Brain microvascular endothelial cell (primary cell): ENCODE results near the gene CHST7.

Source experiments
- DNase-seq: peaks from one replicate; pipeline ENCODE4 v3.0.0-alpha.2; 2020
- H3K27ac ChIP-seq: fragments of 250-450 bp; sonication (Bioruptor Pico); 2 replicates; pipeline ENCODE4 v1.5.1; 2020; ENCODE audit warnings: mild to moderate bottlenecking, moderate library complexity
- H3K27me3 ChIP-seq: fragments of 250-450 bp; sonication (Bioruptor Pico); replicated peaks from 2 replicates; pipeline ENCODE4 v1.5.1; 2020; ENCODE audit warnings: mild to moderate bottlenecking
- H3K36me3 ChIP-seq: fragments of 250-450 bp; sonication (Bioruptor Pico); replicated peaks from 2 replicates; pipeline ENCODE4 v1.5.1; 2020; ENCODE audit warnings: mild to moderate bottlenecking
- H3K4me3 ChIP-seq: 2 replicates; pipeline ENCODE4 v1.5.1; 2011; ENCODE audit warnings: low read depth, mild to moderate bottlenecking, control low read depth, low read length, moderate library complexity
- CTCF ChIP-seq: IDR thresholded peaks from 2 replicates; pipeline ENCODE4 v1.5.1; 2011; ENCODE audit warnings: low read depth, mild to moderate bottlenecking, moderate library complexity, low read length, control low read depth, inconsistent platforms; ENCODE audit errors: missing control alignments
- in situ Hi-C: cut with HindIII; loops from 2 replicates; pipeline ENCODE4 v1.10.0; 2017; ENCODE audit warnings: low sequenced_read_pairs, low pct_ligation_motif_present

The CHST7 gene

DNA sequence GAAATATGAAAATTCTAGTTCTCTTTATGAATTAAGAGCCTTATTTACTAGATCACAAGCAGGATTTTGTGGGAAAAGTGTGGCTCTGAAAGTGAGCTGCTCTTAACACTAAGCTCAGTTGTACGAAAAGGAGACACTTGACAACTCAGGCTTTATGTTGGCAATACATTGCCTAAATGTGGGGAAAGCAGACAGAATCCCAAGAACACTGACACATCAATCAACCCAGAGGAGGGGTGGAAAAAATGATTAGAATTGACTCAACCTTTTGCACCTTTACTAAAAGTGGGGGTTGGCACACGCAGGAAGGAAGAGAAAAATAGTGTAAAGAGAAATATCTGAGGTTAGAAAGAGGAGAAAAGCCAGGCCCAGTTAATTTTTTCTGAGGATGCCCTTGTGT is 61.6 kb downstream of the CHST7 start:
- no peak for TF ChIP-seq CTCF
- H3K27me3 ChIP-seq: no peaks in the 10 kb centered on the region
- no peak overlapping the region for H3K4me3 ChIP-seq
- H3K27ac ChIP-seq: no peak overlapping the region
- no peak for DNase-seq
- no peaks in the 10 kb centered on the region for H3K36me3 ChIP-seq
- in situ Hi-C loops: no loop called here

GRCh38 chrX:46636223-46636622 is 62.7 kb downstream of the CHST7 start:
- no peak overlapping the region for H3K4me3 ChIP-seq
- H3K36me3 ChIP-seq: no peaks in the 10 kb centered on the region
- H3K27ac ChIP-seq: no peak overlapping the region
- in situ Hi-C loops: no loop called here
- TF ChIP-seq CTCF: no peak
- no peak for DNase-seq
- no peaks in the 10 kb centered on the region for H3K27me3 ChIP-seq

GRCh38 chrX:46637938-46638337 is 64.4 kb downstream of the CHST7 start:
- no peak overlapping the region for H3K4me3 ChIP-seq
- no peak for TF ChIP-seq CTCF
- H3K36me3 ChIP-seq: no peaks in the 10 kb centered on the region
- in situ Hi-C loops: no loop called here
- H3K27me3 ChIP-seq: no peaks in the 10 kb centered on the region
- H3K27ac ChIP-seq: no peak overlapping the region
- DNase-seq: no peak

DNA sequence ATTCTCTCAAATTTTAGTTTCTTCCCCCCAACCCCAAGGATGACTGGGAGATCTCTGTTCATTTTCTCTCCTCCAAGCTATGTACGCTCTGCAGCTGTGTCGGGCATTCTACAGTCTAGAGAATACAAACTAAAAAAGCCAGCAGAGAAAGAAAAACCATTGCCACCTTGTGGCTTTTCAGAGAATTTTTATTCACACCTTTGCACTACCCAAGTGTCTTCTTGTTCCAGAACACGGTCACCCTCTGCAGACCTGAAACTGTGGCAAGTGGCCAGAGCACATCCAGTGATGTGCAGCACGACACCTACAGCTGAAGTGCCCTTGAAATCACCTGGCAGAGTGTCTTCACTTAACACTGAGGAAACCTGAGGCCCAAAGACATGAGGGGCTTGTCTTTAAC is 68.6 kb downstream of the CHST7 start:
- no peak for DNase-seq
- H3K36me3 ChIP-seq: no peaks in the 10 kb centered on the region
- TF ChIP-seq CTCF: peak; percentile 25
- no peak overlapping the region for H3K27ac ChIP-seq
- H3K4me3 ChIP-seq: no peak overlapping the region
- H3K27me3 ChIP-seq: no peaks in the 10 kb centered on the region
- in situ Hi-C loops: no loop called here

GRCh38 chrX:46643636-46644035 is 70.1 kb downstream of the CHST7 start:
- TF ChIP-seq CTCF: no peak
- Histone ChIP-seq H3K27me3 (no peaks in the 10 kb centered on the region), H3K27ac (no peak overlapping the region), H3K4me3 (no peak overlapping the region), H3K36me3 (no peaks in the 10 kb centered on the region)
- DNase-seq: no peak
- in situ Hi-C loops: no loop called here

DNA sequence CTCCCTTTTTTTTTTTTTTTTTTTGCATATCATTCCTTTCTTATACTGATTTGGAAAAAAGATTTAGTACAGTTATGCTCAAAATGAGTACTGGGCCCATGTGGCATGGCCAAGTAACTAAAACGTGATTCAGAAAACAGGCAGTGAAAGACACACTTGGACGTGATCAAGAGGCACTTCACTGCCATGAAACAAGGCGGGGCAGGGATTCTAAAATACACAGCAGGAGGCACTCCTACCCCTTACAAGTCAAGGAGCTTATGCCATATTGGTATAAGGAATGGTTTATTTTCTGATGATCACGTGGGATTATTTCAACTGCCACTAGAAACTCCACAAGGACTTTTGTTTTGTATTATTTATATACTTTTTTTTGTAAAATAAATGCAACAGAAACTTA is 72.0 kb downstream of the CHST7 start:
- no peaks in the 10 kb centered on the region for H3K36me3 ChIP-seq
- no peak for TF ChIP-seq CTCF
- H3K27me3 ChIP-seq: no peaks in the 10 kb centered on the region
- H3K27ac ChIP-seq: no peak overlapping the region
- in situ Hi-C loops: no loop called here
- no peak overlapping the region for H3K4me3 ChIP-seq
- DNase-seq: no peak
